HUES64 (cell line): Measurements from ENCODE around the gene POLD1.

Experiments used
- H3K27ac ChIP-seq: 2 replicates; pipeline ENCODE4 v1.7.0; 2013; ENCODE audit warnings: low read depth, low read length, inconsistent platforms
- H3K27me3 ChIP-seq: 2 replicates; pipeline ENCODE4 v1.6.1; 2013; ENCODE audit warnings: mild to moderate bottlenecking, low read length; ENCODE audit not compliant: insufficient read depth
- H3K36me3 ChIP-seq: 2 replicates; pipeline ENCODE4 v1.6.1; 2013; ENCODE audit warnings: mild to moderate bottlenecking, low read length; ENCODE audit not compliant: insufficient read depth
- H3K4me1 ChIP-seq: 2 replicates; pipeline ENCODE4 v1.6.1; 2013; ENCODE audit warnings: mild to moderate bottlenecking, low read length, moderate library complexity; ENCODE audit not compliant: insufficient read depth
- H3K4me3 ChIP-seq: 2 replicates; pipeline ENCODE4 v1.5.1; 2013; ENCODE audit warnings: mild to moderate bottlenecking, low read length, moderate library complexity
- H3K9ac ChIP-seq: 2 replicates; pipeline ENCODE4 v1.6.1; 2013; ENCODE audit warnings: mild to moderate bottlenecking, low read depth, low read length
- H3K9me3 ChIP-seq: 2 replicates; pipeline ENCODE4 v1.6.1; 2013; ENCODE audit warnings: low read depth, low read length; ENCODE audit not compliant: insufficient read depth
- WGBS: fragments of 150-250, 120-280 bp; methylation state at CpG from one replicate; pipeline ENCODE4 v1.1.7; 2013; ENCODE audit warnings: missing lambda C conversion rate; 5-methylcytosine and 5-hydroxymethylcytosine counted together

The POLD1 gene

GRCh38 chr19:50450369-50451222 is 66.4 kb downstream of the POLD1 start:
- Histone ChIP-seq H3K9ac (no peak overlapping the region), H3K36me3 (no peaks in the 10 kb centered on the region), H3K27me3 (no peaks in the 10 kb centered on the region), H3K9me3 (no peaks in the 10 kb centered on the region), H3K4me3 (no peak overlapping the region), H3K4me1 (no peaks in the 10 kb centered on the region), H3K27ac (no peak overlapping the region)
- WGBS: 86% methylated on average over 30 of the region's 30 CpGs

- WGBS: 79% methylated on average over 13 of the region's 13 CpGs
Measured at GRCh38 chr19:50451223-50451534, 67.0 kb downstream of the POLD1 start.

GRCh38 chr19:50453243-50453642 is 69.1 kb downstream of the POLD1 start:
- no peak overlapping the region for H3K27ac ChIP-seq
- no peaks in the 10 kb centered on the region for H3K4me1 ChIP-seq
- H3K36me3 ChIP-seq: no peaks in the 10 kb centered on the region
- no peak overlapping the region for H3K4me3 ChIP-seq
- no peak overlapping the region for H3K9ac ChIP-seq
- H3K9me3 ChIP-seq: no peaks in the 10 kb centered on the region
- 93% methylated on average over 3 of the region's 3 CpGs for WGBS
- no peaks in the 10 kb centered on the region for H3K27me3 ChIP-seq

More at GRCh38 chr19:50451223-50451534, 67.0 kb downstream of the POLD1 start:
- Histone ChIP-seq H3K36me3 (no peaks in the 10 kb centered on the region), H3K27me3 (no peaks in the 10 kb centered on the region), H3K4me3 (no peak overlapping the region), H3K27ac (no peak overlapping the region), H3K4me1 (no peaks in the 10 kb centered on the region), H3K9ac (no peak overlapping the region), H3K9me3 (no peaks in the 10 kb centered on the region)

GRCh38 chr19:50455992-50456391 is 71.8 kb downstream of the POLD1 start:
- no peak overlapping the region for H3K27ac ChIP-seq
- no peaks in the 10 kb centered on the region for H3K9me3 ChIP-seq
- no peaks in the 10 kb centered on the region for H3K27me3 ChIP-seq
- 81% methylated on average over 2 of the region's 2 CpGs for WGBS
- H3K4me3 ChIP-seq: no peak overlapping the region
- H3K36me3 ChIP-seq: no peaks in the 10 kb centered on the region
- no peaks in the 10 kb centered on the region for H3K4me1 ChIP-seq
- no peak overlapping the region for H3K9ac ChIP-seq

- Histone ChIP-seq H3K4me1 (no peaks in the 10 kb centered on the region), H3K27me3 (no peaks in the 10 kb centered on the region), H3K27ac (no peak overlapping the region), H3K4me3 (no peak overlapping the region), H3K36me3 (no peaks in the 10 kb centered on the region), H3K9me3 (no peaks in the 10 kb centered on the region), H3K9ac (no peak overlapping the region)
- 90% methylated on average over 5 of the region's 5 CpGs for WGBS
Measured at GRCh38 chr19:50457300-50457699, 73.2 kb downstream of the POLD1 start.

- Histone ChIP-seq H3K27ac (no peak overlapping the region), H3K27me3 (no peaks in the 10 kb centered on the region)
- 85% methylated on average over 50 of the region's 50 CpGs for WGBS
Measured at GRCh38 chr19:50458396-50459066, 74.4 kb downstream of the POLD1 start.

GRCh38 chr19:50459067-50459456 is 74.9 kb downstream of the POLD1 start:
- H3K36me3 ChIP-seq: no peaks in the 10 kb centered on the region
- H3K4me1 ChIP-seq: no peaks in the 10 kb centered on the region
- H3K9me3 ChIP-seq: no peaks in the 10 kb centered on the region
- no peaks in the 10 kb centered on the region for H3K27me3 ChIP-seq
- no peak overlapping the region for H3K4me3 ChIP-seq
- H3K27ac ChIP-seq: no peak overlapping the region
- WGBS: 93% methylated on average over 32 of the region's 32 CpGs
- no peak overlapping the region for H3K9ac ChIP-seq

More at GRCh38 chr19:50458396-50459066, 74.4 kb downstream of the POLD1 start:
- Histone ChIP-seq H3K9me3 (no peaks in the 10 kb centered on the region), H3K4me3 (no peak overlapping the region), H3K9ac (no peak overlapping the region), H3K4me1 (no peaks in the 10 kb centered on the region), H3K36me3 (no peaks in the 10 kb centered on the region)

GRCh38 chr19:50459638-50460037 is 75.5 kb downstream of the POLD1 start:
- Histone ChIP-seq H3K9ac (no peak overlapping the region), H3K4me1 (no peaks in the 10 kb centered on the region), H3K9me3 (no peaks in the 10 kb centered on the region), H3K27me3 (no peaks in the 10 kb centered on the region), H3K27ac (no peak overlapping the region), H3K36me3 (no peaks in the 10 kb centered on the region), H3K4me3 (no peak overlapping the region)
- WGBS: 82% methylated on average over 1 of the region's 1 CpG

GRCh38 chr19:50460161-50460765 is 76.1 kb downstream of the POLD1 start:
- no peak overlapping the region for H3K4me3 ChIP-seq
- no peaks in the 10 kb centered on the region for H3K27me3 ChIP-seq
- H3K27ac ChIP-seq: no peak overlapping the region
- no peaks in the 10 kb centered on the region for H3K36me3 ChIP-seq
- no peaks in the 10 kb centered on the region for H3K4me1 ChIP-seq
- no peaks in the 10 kb centered on the region for H3K9me3 ChIP-seq
- no peak overlapping the region for H3K9ac ChIP-seq
- WGBS: 72% methylated on average over 13 of the region's 13 CpGs

- H3K4me3 ChIP-seq: no peak overlapping the region
- no peaks in the 10 kb centered on the region for H3K36me3 ChIP-seq
- no peak overlapping the region for H3K27ac ChIP-seq
- no peaks in the 10 kb centered on the region for H3K27me3 ChIP-seq
- 43% methylated on average over 27 of the region's 28 CpGs for WGBS
- H3K9me3 ChIP-seq: no peaks in the 10 kb centered on the region
- H3K4me1 ChIP-seq: no peaks in the 10 kb centered on the region
- H3K9ac ChIP-seq: no peak overlapping the region
Measured at GRCh38 chr19:50461066-50461875, 77.1 kb downstream of the POLD1 start.

- Histone ChIP-seq H3K9ac (no peak overlapping the region), H3K4me1 (no peaks in the 10 kb centered on the region), H3K27me3 (no peaks in the 10 kb centered on the region), H3K9me3 (no peaks in the 10 kb centered on the region), H3K4me3 (no peak overlapping the region), H3K36me3 (no peaks in the 10 kb centered on the region), H3K27ac (no peak overlapping the region)
- WGBS: 85% methylated on average over 7 of the region's 7 CpGs
Measured at GRCh38 chr19:50462970-50463369, 78.8 kb downstream of the POLD1 start.
